Mucosa of descending colon (tissue), 3 donors: ENCODE measurements around the gene CABLES2. TPM values are rescaled to one million over a fixed set of nuclear protein-coding genes. Genes with fewer than 3 reads are reported as not detected.

ENCODE experiments used
- ATAC-seq: fragments of 200-7000 bp; cut with Tn5 transposase; one replicate; pipeline ENCODE4 v1.9.1; 2020; ENCODE audit warnings: mild to moderate bottlenecking, moderate library complexity
- DNase-seq, 3 donors: peaks; one replicate each; pipeline ENCODE4 v3.0.0-alpha.2; 2020
- H3K36me3 ChIP-seq: fragments of 200-600 bp; one replicate; pipeline ENCODE4 v1.8.0; 2021; ENCODE audit warnings: low read depth, mild to moderate bottlenecking
- H3K4me1 ChIP-seq: fragments of 200-600 bp; one replicate; pipeline ENCODE4 v1.8.0; 2021; ENCODE audit warnings: low read depth, mild to moderate bottlenecking
- H3K4me3 ChIP-seq: fragments of 200-600 bp; one replicate; pipeline ENCODE4 v1.8.0; 2021; ENCODE audit warnings: mild to moderate bottlenecking
- H3K9me3 ChIP-seq: fragments of 200-600 bp; one replicate; pipeline ENCODE4 v1.8.0; 2021; ENCODE audit warnings: mild to moderate bottlenecking
- CTCF ChIP-seq: fragments of 200-600 bp; IDR thresholded peaks from one replicate; pipeline ENCODE4 v1.8.0; 2022; ENCODE audit warnings: antibody characterized with exemption, mild to moderate bottlenecking
- intact Hi-C, 2 donors: fragments of 100-400 bp; cut with DNase I in 1 of 2; cut with micrococcal nuclease in 1 of 2; formaldehyde crosslinking; loops; one replicate each; pipeline versions ENCODE4 v1.11.0 to v1.11.1; 2022; cut with DNase I, micrococcal nuclease
- total RNA-seq, 3 donors: library from RNA; stranded (reverse); fragmentation: NEBNext Ultra II Directional in 2 of 3; extraction: Animal tissue kit (Norgen Biotek cat#: 25700) in 2 of 3; gene quantifications; one replicate each; pipeline versions ENCODE4 v1.2.1 to v1.2.4, GENCODE V29; 2021 to 2023
- donor health status: DM: no; HTN: no; CAD: no; lungs with moderate emphysema.
- donor health status: DM: no; HTN: no; CAD: no.
- donor health status: DM: no; HTN: yes; CAD: no.

CABLES2 gene
- total RNA-seq, 3 donors from 2014 or later: 5.4 to 9.3 (median 6.6) TPM

DNA sequence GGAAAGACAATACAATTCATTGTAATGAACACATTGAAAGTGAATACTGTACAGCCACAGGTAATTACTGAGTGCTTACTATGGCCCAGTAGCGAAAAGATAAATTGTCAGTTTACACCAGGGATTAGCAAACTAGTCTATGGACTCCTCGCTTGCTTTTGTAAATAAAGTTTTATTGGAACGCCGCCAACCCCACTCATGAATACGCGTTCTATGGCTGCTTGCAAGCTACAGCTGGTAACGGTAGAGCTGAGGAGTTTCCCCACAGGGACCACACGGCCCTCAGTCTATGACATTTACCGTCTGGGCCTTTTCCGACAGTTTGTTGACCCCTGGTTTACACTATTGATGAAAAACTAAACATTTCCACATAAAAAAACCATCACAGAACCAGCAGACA is 64.2 kb downstream of the CABLES2 start:
- Histone ChIP-seq H3K36me3 (no peaks in the 10 kb centered on the region), H3K4me1 (no peaks in the 10 kb centered on the region), H3K4me3 (no peak overlapping the region), H3K9me3 (no peaks in the 10 kb centered on the region)
- DNase-seq: no peak
- no peak for ATAC-seq
- TF ChIP-seq CTCF: no peak
- intact Hi-C loops: no loop called here

DNA sequence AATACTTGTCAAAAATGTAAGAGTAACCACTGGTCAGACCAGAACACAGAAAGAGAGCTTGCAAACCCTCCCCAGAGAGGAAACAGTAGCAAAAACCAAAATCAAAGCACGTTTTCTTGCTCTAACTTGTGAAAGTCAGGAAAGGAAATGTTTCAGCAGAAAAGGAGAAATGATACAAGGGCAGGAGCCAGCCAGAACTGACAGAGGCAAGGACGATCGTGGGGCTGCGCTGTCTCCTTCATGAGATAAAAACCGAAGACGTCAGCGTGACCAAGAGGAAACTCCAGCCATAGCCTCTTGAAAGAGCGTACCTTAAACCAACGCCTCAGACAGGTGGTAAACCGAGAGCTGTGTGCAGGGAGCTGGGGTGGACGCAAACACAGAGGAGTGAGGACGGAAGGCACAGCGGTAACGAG is 67.4 kb downstream of the CABLES2 start:
- H3K4me1 ChIP-seq: no peaks in the 10 kb centered on the region
- H3K4me3 ChIP-seq: no peak overlapping the region
- H3K36me3 ChIP-seq: no peaks in the 10 kb centered on the region
- ATAC-seq (peak; percentile 49), DNase-seq (no peak)
- H3K9me3 ChIP-seq: no peaks in the 10 kb centered on the region
- intact Hi-C loops: no loop called here
- TF ChIP-seq CTCF: no peak

Other genes starting within 250 kb of the CABLES2 start
- gene MTG2, start 224.3 kb downstream of the CABLES2 start, total RNA-seq: 10 to 100 TPM; 28.8 to 34.9 (median 32.6) TPM
- under 1 TPM in 1 of 3 donors, not detected in 2; 0.09 TPM for gene HRH3, start 187.0 kb downstream of the CABLES2 start, total RNA-seq
- gene OSBPL2, start 168.8 kb downstream of the CABLES2 start, total RNA-seq: 100 to 1,000 TPM in 1 of 3 donors, 10 to 100 TPM in 2; 87.0 to 111 (median 91.6) TPM
- 10 to 100 TPM; 54.4 to 85.8 (median 77.6) TPM for gene ADRM1, start 104.3 kb downstream of the CABLES2 start, total RNA-seq
- 100 to 1,000 TPM in 1 of 3 donors, 10 to 100 TPM in 2; 21.8 to 335 (median 40.7) TPM for gene LAMA5, start 40.0 kb downstream of the CABLES2 start, total RNA-seq
- gene RPS21, start 20.2 kb downstream of the CABLES2 start, total RNA-seq: 1,000 to 10,000 TPM; 1,171 to 1,284 (median 1,191) TPM
- gene RBBP8NL, start 20.3 kb upstream of the CABLES2 start, total RNA-seq: 1 to 10 TPM; 2.3 to 7.0 (median 5.1) TPM
- under 1 TPM in 2 of 3 donors, not detected in 1; 0.14 to 0.22 TPM for gene GATA5, start 68.7 kb upstream of the CABLES2 start, total RNA-seq
- 10 to 100 TPM; 13.3 to 18.5 (median 15.0) TPM for gene SLCO4A1, start 235.2 kb upstream of the CABLES2 start, total RNA-seq